ENCODE results near the gene HIRIP3. TPM values are rescaled to one million over a fixed set of nuclear protein-coding genes. Genes with fewer than 3 reads are reported as not detected.

The HIRIP3 gene, protein sequence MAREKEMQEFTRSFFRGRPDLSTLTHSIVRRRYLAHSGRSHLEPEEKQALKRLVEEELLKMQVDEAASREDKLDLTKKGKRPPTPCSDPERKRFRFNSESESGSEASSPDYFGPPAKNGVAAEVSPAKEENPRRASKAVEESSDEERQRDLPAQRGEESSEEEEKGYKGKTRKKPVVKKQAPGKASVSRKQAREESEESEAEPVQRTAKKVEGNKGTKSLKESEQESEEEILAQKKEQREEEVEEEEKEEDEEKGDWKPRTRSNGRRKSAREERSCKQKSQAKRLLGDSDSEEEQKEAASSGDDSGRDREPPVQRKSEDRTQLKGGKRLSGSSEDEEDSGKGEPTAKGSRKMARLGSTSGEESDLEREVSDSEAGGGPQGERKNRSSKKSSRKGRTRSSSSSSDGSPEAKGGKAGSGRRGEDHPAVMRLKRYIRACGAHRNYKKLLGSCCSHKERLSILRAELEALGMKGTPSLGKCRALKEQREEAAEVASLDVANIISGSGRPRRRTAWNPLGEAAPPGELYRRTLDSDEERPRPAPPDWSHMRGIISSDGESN
- total RNA-seq (2016; rRNA removed; fragmentation: Illumina TruSeq; extraction: Trizol) = 17.2 and 17.3 TPM in 2 replicates
- 14.2 TPM in 2 replicates for total RNA-seq (2016; cell fraction: cytosol; rRNA removed; fragmentation: Illumina TruSeq; extraction: Trizol; ENCODE audit: low read depth)
- total RNA-seq (2016; cell fraction: insoluble cytoplasmic fraction; rRNA removed; fragmentation: Illumina TruSeq; extraction: Trizol) = 15.1 and 16.3 TPM in 2 replicates
- 19.3 and 23.7 TPM in 2 replicates for total RNA-seq (2016; cell fraction: membrane; rRNA removed; fragmentation: Illumina TruSeq; extraction: Trizol)
- 8.3 and 10.3 TPM in 2 replicates for total RNA-seq (2016; cell fraction: nucleus; rRNA removed; fragmentation: Illumina TruSeq; extraction: Trizol)
- polyA plus RNA-seq (2011; rRNA removed) = 12.6 and 16.3 TPM in 2 replicates
- 12.2 and 16.8 TPM in 2 replicates for polyA plus RNA-seq (2011; cell fraction: cytosol; rRNA removed)
- 12.7 and 15.6 TPM in 2 replicates for polyA plus RNA-seq (2011; cell fraction: nucleus; rRNA removed)
- 8.7 and 10.3 TPM in 2 replicates for polyA plus RNA-seq (2012)
- 11.5 and 15.7 TPM in 2 replicates for polyA plus RNA-seq (2016; cell fraction: cytosol; fragmentation: Illumina TruSeq; extraction: Trizol; ENCODE audit: low read depth)
- polyA plus RNA-seq (2016; cell fraction: insoluble cytoplasmic fraction; fragmentation: Illumina TruSeq; extraction: Trizol; ENCODE audit: low read depth) = 23.3 and 25.6 TPM in 2 replicates
- 18.8 and 21.7 TPM in 2 replicates for polyA plus RNA-seq (2016; cell fraction: membrane; fragmentation: Illumina TruSeq; extraction: Trizol; ENCODE audit: low read depth)
- 21.5 and 22.8 TPM in 2 replicates for polyA plus RNA-seq (2016; cell fraction: nucleus; fragmentation: Illumina TruSeq; extraction: Trizol; ENCODE audit: insufficient read depth, low read depth)
- polyA minus RNA-seq (2011; rRNA and poly(A)+ RNA removed; ENCODE audit: low replicate concordance) = 7.0 and 15.9 TPM in 2 replicates
- 3.3 and 7.2 TPM in 2 replicates for polyA minus RNA-seq (2011; cell fraction: cytosol; rRNA and poly(A)+ RNA removed)
- polyA minus RNA-seq (2011; cell fraction: nucleus; rRNA and poly(A)+ RNA removed) = 8.4 and 11.6 TPM in 2 replicates
- percentile 75 among the genes with signal in this experiment for Bru-seq, nascent RNA
- BruChase-seq, experiment 1, labeled RNA remaining after a 6-hour chase = percentile 81 among the genes with signal in this experiment
- BruChase-seq, experiment 2, labeled RNA remaining after a 2-hour chase = percentile 77 among the genes with signal in this experiment
- long read RNA-seq, experiment 1, transcript HIRIP3-204 (6 exons, 988 nt) = major isoform, 11 of 22 reads
- long read RNA-seq, experiment 1, partial matches to known transcripts = 5 of 22 reads
- long read RNA-seq, experiment 1, other reads (novel, unspliced or antisense) = 2 of 22 reads
- long read RNA-seq, experiment 2, transcript HIRIP3-204 (6 exons, 988 nt) = major isoform, 13 of 39 reads
- long read RNA-seq, experiment 2, partial matches to known transcripts = 21 of 39 reads
- long read RNA-seq, experiment 2, other reads (novel, unspliced or antisense) = 5 of 39 reads

DNA sequence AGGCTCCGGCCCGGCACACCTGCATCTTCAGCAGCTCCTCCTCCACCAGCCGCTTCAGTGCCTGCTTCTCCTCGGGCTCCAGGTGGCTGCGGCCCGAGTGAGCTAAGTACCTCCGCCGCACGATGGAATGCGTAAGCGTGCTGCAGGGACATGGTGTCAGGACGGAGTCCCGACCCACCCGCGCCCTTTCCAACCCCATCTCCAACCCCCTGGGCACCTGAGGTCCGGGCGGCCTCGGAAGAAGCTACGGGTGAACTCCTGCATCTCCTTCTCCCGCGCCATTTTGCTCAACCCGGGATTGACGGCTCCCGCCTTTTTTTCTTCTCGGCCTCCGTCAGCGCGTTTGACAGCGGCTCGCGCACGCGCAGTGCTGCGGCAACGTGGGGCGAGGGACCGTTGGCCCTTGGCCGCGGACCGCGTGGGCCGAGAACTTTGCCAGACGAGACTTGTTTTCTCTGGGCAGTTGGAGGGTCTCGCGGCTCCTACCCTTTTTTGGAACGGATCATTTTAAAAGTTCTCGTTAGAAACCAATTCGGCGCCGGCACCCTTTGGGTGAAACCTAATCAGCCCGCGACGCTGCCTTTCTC is at the start of gene HIRIP3:
HIRIP3 (minus strand) TSS at position 294 of the 587 bp plus-strand sequence; CDS start at position 282, 12 bp downstream.
- Histone ChIP-seq H3K4me3 (replicated peaks in 1 of 3; ENCODE audit: insufficient read depth in 1 of 3, low read depth in 2 of 3, low read length in 3 of 3) (peak within 1 kb of the TSS; percentile 92 to 95 (median 94)), H3K9me3 (ENCODE audit: low read length) (no peaks in the 10 kb centered on the region), H3K9ac (ENCODE audit: insufficient read depth, low read depth, low read length) (peak within 1 kb of the TSS; percentile 85), H4K20me1 (ENCODE audit: insufficient read depth, low read length) (no peaks in the 10 kb centered on the region), H2AFZ (ENCODE audit: low read length) (peak within 1 kb of the TSS; percentile 84), H3K79me2 (ENCODE audit: insufficient read depth, low read length) (peaks cover 9% of the 10 kb centered on the region), H3K27me3 (ENCODE audit: control insufficient read depth in 1 of 2, insufficient read depth in 2 of 2, low read length in 2 of 2) (peaks cover 0 to 5% of the 10 kb centered on the region in 2 experiments; a peak in 1 of 5 replicates), H3K4me2 (ENCODE audit: low read depth, low read length) (peak within 1 kb of the TSS; percentile 96), H3K36me3 (replicated peaks in 1 of 2; ENCODE audit: control insufficient read depth in 1 of 2, insufficient read depth in 2 of 2, low read length in 2 of 2) (peaks cover 12 to 26% of the 10 kb centered on the region in 2 experiments), H3K27ac (ENCODE audit: extremely low read length, insufficient read depth, low read length) (peak within 1 kb of the TSS; percentile 87), H3K4me1 (ENCODE audit: insufficient read depth, low read length) (peaks cover 24% of the 10 kb centered on the region)
- FAIRE-seq (no peak), ATAC-seq (peak; percentile 50), DNase-seq (ENCODE audit: low spot score) (peak; percentile 66)
- 22% methylated on average over 49 of the region's 53 CpGs for WGBS (ENCODE audit: low lambda C conversion rate)
- TSS peak; percentile 80 for BruUV-seq (replicated peaks)
- CTCF ChIA-PET (ENCODE audit: low intra/inter-chr PET ratio, low total read pairs) = no interaction called here
- intact Hi-C loops (cut with micrococcal nuclease; ENCODE audit: unreplicated experiment) (loop anchor here (5.0 kb wide), 1 partner anchor 33 kb away; the partner anchor contains the start of gene TMEM219), in situ Hi-C loops (cut with HindIII; ENCODE audit: extremely low pct_ligation_motif_present, low pct_unique_long_range_greater_than_20kb) (no loop called here)
- POLR2A ChIA-PET = interaction anchor here (0.8 to 2.4 kb wide), 5 partner anchors 22 to 96 kb away, joined by 3 to 16 read pairs (median 3); partner anchors contain the start of genes ALDOA, SEZ6L2, TAOK2 and TMEM219
- TF ChIP-seq GFI1 (CRISPR knock-in tag; IDR thresholded peaks at IDR 0.05; ENCODE audit: borderline replicate concordance) (0 out of 2 replicates have a peak, but pooled peaks have one; percentile 34), ZSCAN22 (CRISPR knock-in tag; IDR thresholded peaks at IDR 0.05) (no peak), ZNF558 (CRISPR knock-in tag; IDR thresholded peaks at IDR 0.05; ENCODE audit: borderline replicate concordance) (peak; percentile 97), GATA4 (IDR thresholded peaks at IDR 0.05; ENCODE audit: borderline replicate concordance, low read depth) (no peak; the same call in 1 of the 2 replicates)
- TF ChIP-seq, protein P1, sequence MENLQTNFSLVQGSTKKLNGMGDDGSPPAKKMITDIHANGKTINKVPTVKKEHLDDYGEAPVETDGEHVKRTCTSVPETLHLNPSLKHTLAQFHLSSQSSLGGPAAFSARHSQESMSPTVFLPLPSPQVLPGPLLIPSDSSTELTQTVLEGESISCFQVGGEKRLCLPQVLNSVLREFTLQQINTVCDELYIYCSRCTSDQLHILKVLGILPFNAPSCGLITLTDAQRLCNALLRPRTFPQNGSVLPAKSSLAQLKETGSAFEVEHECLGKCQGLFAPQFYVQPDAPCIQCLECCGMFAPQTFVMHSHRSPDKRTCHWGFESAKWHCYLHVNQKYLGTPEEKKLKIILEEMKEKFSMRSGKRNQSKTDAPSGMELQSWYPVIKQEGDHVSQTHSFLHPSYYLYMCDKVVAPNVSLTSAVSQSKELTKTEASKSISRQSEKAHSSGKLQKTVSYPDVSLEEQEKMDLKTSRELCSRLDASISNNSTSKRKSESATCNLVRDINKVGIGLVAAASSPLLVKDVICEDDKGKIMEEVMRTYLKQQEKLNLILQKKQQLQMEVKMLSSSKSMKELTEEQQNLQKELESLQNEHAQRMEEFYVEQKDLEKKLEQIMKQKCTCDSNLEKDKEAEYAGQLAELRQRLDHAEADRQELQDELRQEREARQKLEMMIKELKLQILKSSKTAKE (CRISPR knock-in tag; IDR thresholded peaks at IDR 0.05; ENCODE audit: borderline replicate concordance) = no peak
- TF ChIP-seq, protein P2, sequence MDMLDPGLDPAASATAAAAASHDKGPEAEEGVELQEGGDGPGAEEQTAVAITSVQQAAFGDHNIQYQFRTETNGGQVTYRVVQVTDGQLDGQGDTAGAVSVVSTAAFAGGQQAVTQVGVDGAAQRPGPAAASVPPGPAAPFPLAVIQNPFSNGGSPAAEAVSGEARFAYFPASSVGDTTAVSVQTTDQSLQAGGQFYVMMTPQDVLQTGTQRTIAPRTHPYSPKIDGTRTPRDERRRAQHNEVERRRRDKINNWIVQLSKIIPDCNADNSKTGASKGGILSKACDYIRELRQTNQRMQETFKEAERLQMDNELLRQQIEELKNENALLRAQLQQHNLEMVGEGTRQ (IDR thresholded peaks at IDR 0.05; ENCODE audit: low read depth, low read length) = no peak
- TF ChIP-seq, protein P2 (CRISPR knock-in tag; IDR thresholded peaks at IDR 0.05; ENCODE audit: borderline replicate concordance) = 0 out of 2 replicates have a peak, but pooled peaks have one; percentile 33
- TF ChIP-seq, protein P3, sequence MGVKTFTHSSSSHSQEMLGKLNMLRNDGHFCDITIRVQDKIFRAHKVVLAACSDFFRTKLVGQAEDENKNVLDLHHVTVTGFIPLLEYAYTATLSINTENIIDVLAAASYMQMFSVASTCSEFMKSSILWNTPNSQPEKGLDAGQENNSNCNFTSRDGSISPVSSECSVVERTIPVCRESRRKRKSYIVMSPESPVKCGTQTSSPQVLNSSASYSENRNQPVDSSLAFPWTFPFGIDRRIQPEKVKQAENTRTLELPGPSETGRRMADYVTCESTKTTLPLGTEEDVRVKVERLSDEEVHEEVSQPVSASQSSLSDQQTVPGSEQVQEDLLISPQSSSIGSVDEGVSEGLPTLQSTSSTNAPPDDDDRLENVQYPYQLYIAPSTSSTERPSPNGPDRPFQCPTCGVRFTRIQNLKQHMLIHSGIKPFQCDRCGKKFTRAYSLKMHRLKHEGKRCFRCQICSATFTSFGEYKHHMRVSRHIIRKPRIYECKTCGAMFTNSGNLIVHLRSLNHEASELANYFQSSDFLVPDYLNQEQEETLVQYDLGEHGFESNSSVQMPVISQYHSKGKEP (CRISPR knock-in tag; IDR thresholded peaks at IDR 0.05) = no peak

All from HepG2 (cell line).